GM12878 (cell line): ENCODE data around the gene AP2A2. TPM values are rescaled to one million over a fixed set of nuclear protein-coding genes. Genes with fewer than 3 reads are reported as not detected.

Source experiments
- ATAC-seq: fragments of 200-7000 bp; cut with Tn5 transposase; 3 replicates; pipeline ENCODE4 v1.9.1; 2020; ENCODE audit warnings: mild to moderate bottlenecking, moderate library complexity
- BruUV-seq: library from RNA; stranded (reverse); fragments of 400-500 nt; replicated peaks from 2 replicates; lab custom pipeline; 2021; lab: Mats Ljungman, UMichigan
- CTCF ChIA-PET: fragments of 300-600 bp; sonication (Branson Sonifier 250); formaldehyde crosslinking; extraction: SDS; loops from one replicate; lab custom pipeline; 2021; ENCODE audit warnings: inconsistent platforms; lab: Yijun Ruan, JAX
- POLR2A ChIA-PET: fragments of 350-600 bp; formaldehyde crosslinking; extraction: SDS; loops from one replicate; lab custom pipeline; 2021; ENCODE audit warnings: inconsistent platforms; lab: Charles Lee
- RAD21 ChIA-PET: fragments of 300-600 bp; sonication (Branson Sonifier 250); formaldehyde crosslinking; loops from one replicate; lab custom pipeline; 2023; ENCODE audit warnings: antibody characterized with exemption; ENCODE audit not compliant: unreplicated experiment; lab: Charles Lee
- SMC1A ChIA-PET: fragments of 300-600 bp; sonication (Branson Sonifier 250); formaldehyde crosslinking; loops from one replicate; lab custom pipeline; 2023; ENCODE audit not compliant: unreplicated experiment, uncharacterized antibody; lab: Charles Lee
- DNase-seq: peaks from one replicate; pipeline ENCODE4 v3.0.0-alpha.2; 2011; ENCODE audit warnings: low read depth, low spot score
- FAIRE-seq: peaks from 3 replicates; lab custom pipeline; 2011; peaks lifted over from hg19 to GRCh38; lab: Jason Lieb, UNC
- H2AFZ ChIP-seq: 2 replicates; pipeline ENCODE4 v1.6.0; 2011; ENCODE audit warnings: low read depth, low read length, control low read depth; ENCODE audit not compliant: control insufficient read depth
- H3K27ac ChIP-seq: 2 replicates; pipeline ENCODE4 v1.5.1; 2011; ENCODE audit warnings: control low read depth; ENCODE audit not compliant: control insufficient read depth, insufficient read depth
- H3K27me3 ChIP-seq, 2 experiments: replicated peaks in 1 of 2; 2 replicates each; pipeline versions ENCODE4 v1.6.0 to v1.6.1; 2011; ENCODE audit warnings: low read length in 1 of 2; ENCODE audit not compliant: control insufficient read depth in 2 of 2, insufficient read depth in 2 of 2
- H3K36me3 ChIP-seq, 2 experiments: 2 replicates each; pipeline ENCODE4 v1.5.1; 2011; ENCODE audit warnings: low read length in 1 of 2; ENCODE audit not compliant: control insufficient read depth in 2 of 2, insufficient read depth in 2 of 2
- H3K4me1 ChIP-seq: 2 replicates; pipeline ENCODE4 v1.6.1; 2011; ENCODE audit warnings: mild to moderate bottlenecking, low read length, moderate library complexity, mixed read lengths; ENCODE audit not compliant: control insufficient read depth, insufficient read depth
- H3K4me2 ChIP-seq: 2 replicates; pipeline ENCODE4 v1.6.0; 2011; ENCODE audit warnings: control low read depth; ENCODE audit not compliant: control insufficient read depth, insufficient read depth
- H3K4me3 ChIP-seq: fragments of 200-600 bp; sonication (generic); 2 replicates; pipeline ENCODE4 v1.5.1; 2016
- H3K79me2 ChIP-seq: 2 replicates; pipeline ENCODE4 v1.6.0; 2011; ENCODE audit warnings: low read length; ENCODE audit not compliant: control insufficient read depth, insufficient read depth
- H3K9ac ChIP-seq: 2 replicates; pipeline ENCODE4 v1.8.0; 2011; ENCODE audit warnings: low read length, control low read depth, mixed read lengths; ENCODE audit not compliant: control insufficient read depth, insufficient read depth
- H3K9me3 ChIP-seq: replicated peaks from 3 replicates; pipeline ENCODE4 v1.5.1; 2011; ENCODE audit warnings: mild to moderate bottlenecking, low read length; ENCODE audit not compliant: control insufficient read depth, insufficient read depth
- H4K20me1 ChIP-seq: 2 replicates; pipeline ENCODE4 v1.6.0; 2011; ENCODE audit not compliant: control insufficient read depth, insufficient read depth
- CHD1 ChIP-seq: IDR thresholded peaks from 2 replicates; pipeline ENCODE4 v1.6.1; 2012; ENCODE audit warnings: low read depth, low read length, improper control_type of control experiment
- NBN ChIP-seq: fragments of 450-650 bp; IDR thresholded peaks from 2 replicates; pipeline ENCODE4 v1.6.1; 2016
- NFYB ChIP-seq: IDR thresholded peaks from 2 replicates; pipeline ENCODE4 v1.6.1; 2011; ENCODE audit warnings: low read depth, mild to moderate bottlenecking, low read length, improper control_type of control experiment, moderate library complexity; ENCODE audit not compliant: insufficient read depth
- TCF7 ChIP-seq: IDR thresholded peaks from 2 replicates; pipeline ENCODE4 v1.6.1; 2014; ENCODE audit warnings: antibody characterized with exemption, borderline replicate concordance
- WGBS: methylation state at CpG from one replicate; pipeline ENCODE4 v1.1.6; 2016; ENCODE audit warnings: low lambda C conversion rate; ENCODE audit not compliant: insufficient replicate concordance, insufficient coverage; ENCODE audit errors: missing lambda C conversion rate; 5-methylcytosine and 5-hydroxymethylcytosine counted together
- in situ Hi-C: fragments of 300-500 bp; cut with MboI; formaldehyde crosslinking; loops from 9 replicates; pipeline ENCODE4 v1.14.3; 2018; ENCODE audit warnings: mixed read lengths
- intact Hi-C: fragments of 100-400 bp; cut with micrococcal nuclease; formaldehyde crosslinking; loops from one replicate; pipeline ENCODE4 v1.14.2; 2022; ENCODE audit not compliant: unreplicated experiment
- polyA plus RNA-seq, 11 experiments: library from polyadenylated mRNA; depleted of rRNA in 4 of 11; unstranded in 6 of 11; stranded (reverse) in 5 of 11; fragments of >200 nt; fragmentation: Nextera tagmentation in 4 of 11; fragmentation: Illumina TruSeq in 1 of 11; extraction: Ambion mirVana in 4 of 11; extraction: Trizol in 1 of 11; gene quantifications; 1 replicate in 1 of 11; 2 replicates in 10 of 11; pipeline versions ENCODE4 v1.2.1 to v1.2.3, GENCODE V29; 2011 to 2016; ENCODE audit warnings: inconsistent platforms in 2 of 11, missing spikeins in 2 of 11, low read depth in 1 of 11
- total RNA-seq, 4 experiments: library from RNA; depleted of rRNA in 3 of 4; stranded (reverse); fragments of >200 nt in 3 of 4; fragmentation: Illumina TruSeq in 1 of 4; extraction: Trizol in 1 of 4; gene quantifications; 2 replicates each; pipeline versions ENCODE4 v1.2.1 to v1.2.3, GENCODE V29; 2013 to 2021
- TF ChIP-seq, protein P1 (sequence below): fragments of 450-650 bp; IDR thresholded peaks from 2 replicates; pipeline ENCODE4 v1.6.1; 2017; ENCODE audit warnings: mild to moderate bottlenecking

The AP2A2 gene
- total and polyA plus RNA-seq, 10 of the 15 experiments (the other 5 are each of a cell fraction or from before 2014, with no cell fraction given), result 0.58 to 48.8 (median 18.2) TPM

- TF ChIP-seq, protein P1, sequence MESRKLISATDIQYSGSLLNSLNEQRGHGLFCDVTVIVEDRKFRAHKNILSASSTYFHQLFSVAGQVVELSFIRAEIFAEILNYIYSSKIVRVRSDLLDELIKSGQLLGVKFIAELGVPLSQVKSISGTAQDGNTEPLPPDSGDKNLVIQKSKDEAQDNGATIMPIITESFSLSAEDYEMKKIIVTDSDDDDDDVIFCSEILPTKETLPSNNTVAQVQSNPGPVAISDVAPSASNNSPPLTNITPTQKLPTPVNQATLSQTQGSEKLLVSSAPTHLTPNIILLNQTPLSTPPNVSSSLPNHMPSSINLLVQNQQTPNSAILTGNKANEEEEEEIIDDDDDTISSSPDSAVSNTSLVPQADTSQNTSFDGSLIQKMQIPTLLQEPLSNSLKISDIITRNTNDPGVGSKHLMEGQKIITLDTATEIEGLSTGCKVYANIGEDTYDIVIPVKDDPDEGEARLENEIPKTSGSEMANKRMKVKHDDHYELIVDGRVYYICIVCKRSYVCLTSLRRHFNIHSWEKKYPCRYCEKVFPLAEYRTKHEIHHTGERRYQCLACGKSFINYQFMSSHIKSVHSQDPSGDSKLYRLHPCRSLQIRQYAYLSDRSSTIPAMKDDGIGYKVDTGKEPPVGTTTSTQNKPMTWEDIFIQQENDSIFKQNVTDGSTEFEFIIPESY, result no peak
- TF ChIP-seq TCF7, result no peak
Measured at GRCh38 chr11:876545-876944, 49.1 kb upstream of the AP2A2 start (continued).

- CTCF ChIA-PET, result no interaction called here
- Histone ChIP-seq H3K4me3 (no peak overlapping the region), H4K20me1 (no peaks in the 10 kb centered on the region), H3K4me2 (no peak overlapping the region), H3K36me3 (peaks cover 0 to 1% of the 10 kb centered on the region in 2 experiments; a peak in 1 of 4 replicates), H3K4me1 (no peaks in the 10 kb centered on the region), H3K27me3 (no peaks in the 10 kb centered on the region), H3K27ac (no peak overlapping the region), H2AFZ (no peak overlapping the region), H3K79me2 (no peaks in the 10 kb centered on the region), H3K9ac (no peak overlapping the region), H3K9me3 (no peaks in the 10 kb centered on the region)
- intact Hi-C loops (no loop called here), in situ Hi-C loops (no loop called here)
- TF ChIP-seq NFYB, result no peak
- TF ChIP-seq NBN, result no peak
- no peak for TF ChIP-seq CHD1
- ATAC-seq (peak; percentile 46), DNase-seq (no peak), FAIRE-seq (no peak)
- RAD21 ChIA-PET, result no interaction called here
- POLR2A ChIA-PET, result no interaction called here
- 93% methylated on average over 8 of the region's 11 CpGs for WGBS
- SMC1A ChIA-PET, result no interaction called here
- BruUV-seq, result no TSS peak
Measured at GRCh38 chr11:877565-877964, 48.1 kb upstream of the AP2A2 start.
